Psoas muscle (tissue), 8 donors: ENCODE data around the gene JAGN1. TPM values are rescaled to one million over a fixed set of nuclear protein-coding genes. Genes with fewer than 3 reads are reported as not detected.

Experiments
- ATAC-seq, 4 donors: fragments of 200-7000 bp; cut with Tn5 transposase; one replicate each; pipeline ENCODE4 v1.9.1; 2020; ENCODE audit warnings: moderate library complexity in 3 of 4, mild to moderate bottlenecking in 2 of 4
- DNase-seq, 2 donors: peaks; one replicate each; pipeline ENCODE4 v3.0.0-alpha.2; 2020
- H3K27ac ChIP-seq: fragments of 200-600 bp; one replicate; pipeline ENCODE4 v1.8.0; 2022
- H3K27me3 ChIP-seq, 3 donors: fragments of 200-600 bp in 1 of 3; one replicate each; pipeline versions ENCODE4 v1.6.1 to v1.8.0; 2013 to 2022; ENCODE audit warnings: low read length in 2 of 3, mild to moderate bottlenecking in 2 of 3, moderate library complexity in 1 of 3; ENCODE audit not compliant: insufficient read depth in 3 of 3
- H3K36me3 ChIP-seq, 2 donors: fragments of 200-600 bp in 1 of 2; one replicate each; pipeline versions ENCODE4 v1.6.1 to v1.8.0; 2013 to 2022; ENCODE audit warnings: low read depth in 1 of 2, mild to moderate bottlenecking in 1 of 2, moderate library complexity in 1 of 2; ENCODE audit not compliant: insufficient read depth in 1 of 2
- H3K4me1 ChIP-seq: fragments of 200-600 bp; one replicate; pipeline ENCODE4 v1.8.0; 2022
- H3K4me3 ChIP-seq: fragments of 200-600 bp; one replicate; pipeline ENCODE4 v1.8.0; 2022; ENCODE audit warnings: mild to moderate bottlenecking
- H3K9me3 ChIP-seq: fragments of 200-600 bp; one replicate; pipeline ENCODE4 v1.8.0; 2022
- WGBS, 3 donors: extraction: QIAGEN DNeasy Blood & Tissue Kit; methylation state at CpG; one replicate each; pipeline versions ENCODE4 v1.1.6 to v1.1.7; 2013; 5-methylcytosine and 5-hydroxymethylcytosine counted together
- intact Hi-C, 2 donors: fragments of 100-400 bp; cut with DNase I; formaldehyde crosslinking; loops; one replicate each; pipeline versions ENCODE4 v1.11.0 to v1.14.2; 2022
- polyA plus RNA-seq, 3 donors: library from polyadenylated mRNA; stranded (reverse); fragments of 200-250 nt; gene quantifications; one replicate each; pipeline ENCODE4 v1.2.3, GENCODE V29; 2013
- total RNA-seq, 4 donors: library from RNA; stranded (reverse); fragmentation: NEBNext Ultra II Directional in 2 of 4; extraction: Animal tissue kit (Norgen Biotek cat#: 25700) in 2 of 4; gene quantifications; one replicate each; pipeline versions ENCODE4 v1.2.1 to v1.2.4, GENCODE V29; 2021 to 2023
- TF ChIP-seq, protein P1 (sequence below): fragments of 200-600 bp; IDR thresholded peaks from one replicate; pipeline ENCODE4 v1.8.0; 2022; ENCODE audit warnings: antibody characterized with exemption
- donor health status: healthy with polysubstance abuse.
- donor health status: DM: no; HTN: no; CAD: no; lungs with moderate emphysema.
- donor health status: Bipolar disorder and iron deficiency.
- donor health status: healthy.
- donor health status: DM: yes; HTN: yes; CAD: no.
- donor health status: DM: no; HTN: no; CAD: no.
- donor health status: DM: no; HTN: no; CAD: no.
- donor health status: DM: yes; HTN: yes; CAD: no.

Gene JAGN1
- total and polyA plus RNA-seq, 7 donors: 18.6 to 98.2 (median 44.4) TPM

DNA sequence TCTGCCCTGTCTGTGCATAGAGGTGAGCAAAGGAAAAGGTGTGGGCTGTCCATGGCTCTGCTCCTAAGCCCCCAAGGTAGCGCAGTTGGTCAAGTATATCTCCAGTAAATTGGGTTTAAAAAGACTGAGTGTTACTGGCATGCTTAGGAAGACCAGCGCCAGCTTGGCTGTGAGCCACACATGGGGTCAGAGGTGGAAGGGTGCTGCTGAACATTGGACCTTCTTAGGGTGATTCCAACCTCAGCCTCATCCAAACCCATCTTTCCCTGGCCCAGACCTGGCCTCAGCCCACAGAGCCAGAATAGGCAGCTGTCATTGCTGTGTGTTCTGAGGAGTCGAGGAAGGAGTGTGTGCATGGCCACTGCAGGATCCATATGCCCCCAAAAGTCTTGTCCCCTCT is 17.9 kb downstream of the JAGN1 start:
- no peak for DNase-seq
- Histone ChIP-seq H3K27me3 (no peaks in the 10 kb centered on the region), H3K4me3 (no peak overlapping the region), H3K4me1 (no peaks in the 10 kb centered on the region), H3K36me3 (no peaks in the 10 kb centered on the region), H3K9me3 (no peaks in the 10 kb centered on the region), H3K27ac (no peak overlapping the region)
- TF ChIP-seq, protein P1, sequence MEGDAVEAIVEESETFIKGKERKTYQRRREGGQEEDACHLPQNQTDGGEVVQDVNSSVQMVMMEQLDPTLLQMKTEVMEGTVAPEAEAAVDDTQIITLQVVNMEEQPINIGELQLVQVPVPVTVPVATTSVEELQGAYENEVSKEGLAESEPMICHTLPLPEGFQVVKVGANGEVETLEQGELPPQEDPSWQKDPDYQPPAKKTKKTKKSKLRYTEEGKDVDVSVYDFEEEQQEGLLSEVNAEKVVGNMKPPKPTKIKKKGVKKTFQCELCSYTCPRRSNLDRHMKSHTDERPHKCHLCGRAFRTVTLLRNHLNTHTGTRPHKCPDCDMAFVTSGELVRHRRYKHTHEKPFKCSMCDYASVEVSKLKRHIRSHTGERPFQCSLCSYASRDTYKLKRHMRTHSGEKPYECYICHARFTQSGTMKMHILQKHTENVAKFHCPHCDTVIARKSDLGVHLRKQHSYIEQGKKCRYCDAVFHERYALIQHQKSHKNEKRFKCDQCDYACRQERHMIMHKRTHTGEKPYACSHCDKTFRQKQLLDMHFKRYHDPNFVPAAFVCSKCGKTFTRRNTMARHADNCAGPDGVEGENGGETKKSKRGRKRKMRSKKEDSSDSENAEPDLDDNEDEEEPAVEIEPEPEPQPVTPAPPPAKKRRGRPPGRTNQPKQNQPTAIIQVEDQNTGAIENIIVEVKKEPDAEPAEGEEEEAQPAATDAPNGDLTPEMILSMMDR: no peak
- WGBS, 3 donors: 76 to 90% (median 80%) methylated on average over 3 of the region's 3 CpGs
- no peak for ATAC-seq
- intact Hi-C loops: no loop called here

DNA sequence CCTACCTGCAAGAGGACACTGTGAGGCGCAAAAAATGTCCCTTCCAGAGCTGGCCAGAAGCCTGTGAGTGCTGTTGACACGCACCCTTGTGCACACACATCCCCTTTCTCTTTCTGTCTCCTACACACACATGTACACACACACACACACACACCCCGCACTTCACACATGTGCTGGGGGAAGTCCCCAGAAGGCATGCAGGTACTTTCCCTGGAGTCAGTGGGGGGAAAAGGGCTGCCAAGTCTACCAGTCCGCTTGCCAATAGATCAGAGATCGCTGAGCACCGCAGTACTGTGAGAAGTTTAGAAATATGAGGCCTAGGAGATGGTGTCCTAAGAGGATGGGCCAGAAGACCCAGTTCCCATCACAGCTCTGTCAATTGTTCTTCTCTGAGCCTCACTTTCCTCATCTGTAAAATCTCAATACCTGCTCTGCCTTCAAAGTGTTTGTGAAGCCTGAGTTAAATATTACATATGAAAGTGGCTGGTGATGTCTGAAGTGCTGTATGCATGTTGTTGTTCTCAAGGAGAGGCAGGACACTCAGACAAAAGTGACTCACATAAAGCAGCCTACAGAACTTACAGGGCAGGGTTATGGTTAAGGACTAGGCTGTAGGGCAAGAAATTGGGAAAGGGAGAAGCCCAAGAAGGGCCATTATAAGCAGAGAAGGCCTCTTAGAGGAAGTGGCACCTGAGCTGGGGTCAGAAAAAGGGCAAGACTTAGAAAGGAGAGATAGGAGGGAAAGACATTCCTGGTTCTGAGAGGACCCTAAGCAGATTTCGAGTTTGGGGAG is 19.0 kb downstream of the JAGN1 start:
- DNase-seq (no peak), ATAC-seq (no peak)
- intact Hi-C loops: loop anchor here in 1 of 2 donors (10.0 kb wide), 1 partner anchor 45 kb away; no protein-coding TSS in a partner anchor
- no peak overlapping the region for H3K4me3 ChIP-seq
- no peaks in the 10 kb centered on the region for H3K9me3 ChIP-seq
- TF ChIP-seq, protein P1: no peak
- H3K27ac ChIP-seq: no peak overlapping the region
- no peaks in the 10 kb centered on the region for H3K27me3 ChIP-seq
- no peaks in the 10 kb centered on the region for H3K4me1 ChIP-seq
- H3K36me3 ChIP-seq: no peaks in the 10 kb centered on the region
- 83 to 85% (median 84%) methylated on average over 7 of the region's 7 CpGs for WGBS, 3 donors

DNA sequence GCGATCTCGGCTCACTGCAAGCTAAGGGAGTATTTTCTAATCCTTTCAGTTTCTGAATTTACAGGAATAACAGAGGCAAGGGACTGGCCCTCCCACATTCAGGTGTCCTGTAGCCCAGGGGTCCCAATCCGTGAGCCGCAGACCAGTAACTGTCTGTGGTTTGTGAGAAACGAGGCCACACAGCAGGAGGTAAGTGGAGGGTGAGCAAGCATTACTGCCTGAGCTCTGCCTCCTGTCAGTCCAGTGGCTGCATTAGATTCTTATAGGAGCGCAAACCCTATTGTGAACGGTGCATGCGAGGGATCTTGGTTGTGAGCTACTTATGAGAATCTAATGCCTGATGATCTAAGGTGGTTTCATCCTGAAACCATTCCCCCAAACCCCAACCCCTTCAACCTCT is 21.5 kb downstream of the JAGN1 start:
- H3K9me3 ChIP-seq: no peaks in the 10 kb centered on the region
- DNase-seq: no peak
- TF ChIP-seq, protein P1: no peak
- WGBS, 3 donors: 71 to 83% (median 75%) methylated on average over 8 of the region's 8 CpGs
- no peak overlapping the region for H3K4me3 ChIP-seq
- ATAC-seq: no peak
- no peaks in the 10 kb centered on the region for H3K36me3 ChIP-seq
- no peaks in the 10 kb centered on the region for H3K27me3 ChIP-seq
- H3K4me1 ChIP-seq: peaks cover 8% of the 10 kb centered on the region
- intact Hi-C loops: loop anchor here in 1 of 2 donors (10.0 kb wide), 1 partner anchor 47 kb away; no protein-coding TSS in a partner anchor
- H3K27ac ChIP-seq: no peak overlapping the region

DNA sequence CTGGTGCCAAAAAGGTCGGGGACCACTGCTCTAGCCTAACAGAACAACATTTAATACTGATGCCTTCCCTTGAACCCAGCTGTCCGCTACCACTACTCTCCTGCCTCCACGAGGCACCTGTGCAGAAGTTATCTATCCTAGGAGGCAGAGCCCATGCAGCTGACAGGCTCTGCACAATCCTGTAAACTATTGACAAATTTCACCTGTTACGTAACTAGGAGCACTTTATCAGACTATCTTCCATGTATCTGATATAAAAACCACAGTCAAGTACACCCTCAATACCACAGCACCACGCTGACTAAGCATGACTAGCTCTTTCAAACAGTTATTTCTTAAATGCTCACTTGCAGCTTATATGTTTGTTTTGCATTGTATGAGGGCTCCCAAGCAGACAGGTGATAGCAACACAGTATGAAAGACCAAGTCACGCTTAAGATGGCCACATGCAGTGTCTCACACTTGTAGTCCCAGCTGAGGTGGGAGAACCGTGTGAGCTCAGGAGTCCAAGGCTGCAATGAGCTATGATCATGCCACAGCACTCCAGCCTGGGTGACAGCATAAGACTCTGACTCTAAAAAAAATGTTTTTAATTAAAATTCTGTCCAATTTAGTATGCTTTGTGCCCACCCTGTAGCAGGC is 22.0 kb downstream of the JAGN1 start:
- Histone ChIP-seq H3K4me1 (peaks cover 8% of the 10 kb centered on the region), H3K27me3 (no peaks in the 10 kb centered on the region), H3K36me3 (no peaks in the 10 kb centered on the region), H3K9me3 (no peaks in the 10 kb centered on the region), H3K4me3 (no peak overlapping the region), H3K27ac (no peak overlapping the region)
- ATAC-seq (no peak), DNase-seq (no peak)
- TF ChIP-seq, protein P1: no peak
- intact Hi-C loops: loop anchor here in 1 of 2 donors (10.0 kb wide), 1 partner anchor 48 kb away; no protein-coding TSS in a partner anchor
- WGBS, 3 donors: 80 to 91% (median 82%) methylated on average over 7 of the region's 7 CpGs
